ENCODE measurements around the gene BCL7C.

BCL7C gene

DNA sequence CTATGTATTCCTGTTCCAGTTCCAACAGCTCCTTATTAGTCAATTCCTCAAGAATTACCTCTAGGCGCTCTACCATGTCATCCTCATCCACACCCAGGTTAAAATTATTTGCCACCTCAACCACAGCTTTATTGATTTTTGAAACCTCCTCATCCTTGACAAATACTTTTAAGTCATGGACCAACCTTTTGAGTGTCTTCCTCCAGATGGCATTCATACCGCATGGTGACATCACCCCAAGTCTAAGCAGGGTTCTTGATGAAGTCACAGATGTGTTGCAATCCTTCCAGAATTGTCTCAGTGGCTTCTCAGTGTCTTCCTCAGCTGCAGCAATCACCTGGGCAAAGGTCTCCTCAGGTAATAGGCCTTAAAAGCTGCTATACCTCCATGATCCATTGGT is 40.1 kb downstream of the BCL7C start:
- no peak for ATAC-seq
- TF ChIP-seq ZNF565 (CRISPR knock-in tag; conservative IDR thresholded peaks at IDR 0.05; ENCODE audit: low read depth) (no peak), ESRRG (CRISPR knock-in tag; IDR thresholded peaks at IDR 0.05) (no peak), BACH2 (CRISPR knock-in tag; IDR thresholded peaks at IDR 0.05; ENCODE audit: borderline replicate concordance) (no peak), ZFP3 (CRISPR knock-in tag; IDR thresholded peaks at IDR 0.05) (no peak), CSDC2 (CRISPR knock-in tag; IDR thresholded peaks at IDR 0.05) (no peak), ZNF70 (CRISPR knock-in tag; IDR thresholded peaks at IDR 0.05) (no peak), OSR1 (CRISPR knock-in tag; IDR thresholded peaks at IDR 0.05) (no peak), ZFP30 (CRISPR knock-in tag; IDR thresholded peaks at IDR 0.05) (no peak), GLIS3 (CRISPR knock-in tag; IDR thresholded peaks at IDR 0.05) (no peak), ARNTL (CRISPR knock-in tag; IDR thresholded peaks at IDR 0.05; ENCODE audit: borderline replicate concordance, low read depth) (no peak), RARB (CRISPR knock-in tag; IDR thresholded peaks at IDR 0.05) (no peak), ZC3H10 (CRISPR knock-in tag; IDR thresholded peaks at IDR 0.05) (no peak)
- TF ChIP-seq, protein P1, sequence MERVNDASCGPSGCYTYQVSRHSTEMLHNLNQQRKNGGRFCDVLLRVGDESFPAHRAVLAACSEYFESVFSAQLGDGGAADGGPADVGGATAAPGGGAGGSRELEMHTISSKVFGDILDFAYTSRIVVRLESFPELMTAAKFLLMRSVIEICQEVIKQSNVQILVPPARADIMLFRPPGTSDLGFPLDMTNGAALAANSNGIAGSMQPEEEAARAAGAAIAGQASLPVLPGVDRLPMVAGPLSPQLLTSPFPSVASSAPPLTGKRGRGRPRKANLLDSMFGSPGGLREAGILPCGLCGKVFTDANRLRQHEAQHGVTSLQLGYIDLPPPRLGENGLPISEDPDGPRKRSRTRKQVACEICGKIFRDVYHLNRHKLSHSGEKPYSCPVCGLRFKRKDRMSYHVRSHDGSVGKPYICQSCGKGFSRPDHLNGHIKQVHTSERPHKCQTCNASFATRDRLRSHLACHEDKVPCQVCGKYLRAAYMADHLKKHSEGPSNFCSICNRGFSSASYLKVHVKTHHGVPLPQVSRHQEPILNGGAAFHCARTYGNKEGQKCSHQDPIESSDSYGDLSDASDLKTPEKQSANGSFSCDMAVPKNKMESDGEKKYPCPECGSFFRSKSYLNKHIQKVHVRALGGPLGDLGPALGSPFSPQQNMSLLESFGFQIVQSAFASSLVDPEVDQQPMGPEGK (CRISPR knock-in tag; IDR thresholded peaks at IDR 0.05; ENCODE audit: borderline replicate concordance), result no peak
- TF ChIP-seq, protein P2, sequence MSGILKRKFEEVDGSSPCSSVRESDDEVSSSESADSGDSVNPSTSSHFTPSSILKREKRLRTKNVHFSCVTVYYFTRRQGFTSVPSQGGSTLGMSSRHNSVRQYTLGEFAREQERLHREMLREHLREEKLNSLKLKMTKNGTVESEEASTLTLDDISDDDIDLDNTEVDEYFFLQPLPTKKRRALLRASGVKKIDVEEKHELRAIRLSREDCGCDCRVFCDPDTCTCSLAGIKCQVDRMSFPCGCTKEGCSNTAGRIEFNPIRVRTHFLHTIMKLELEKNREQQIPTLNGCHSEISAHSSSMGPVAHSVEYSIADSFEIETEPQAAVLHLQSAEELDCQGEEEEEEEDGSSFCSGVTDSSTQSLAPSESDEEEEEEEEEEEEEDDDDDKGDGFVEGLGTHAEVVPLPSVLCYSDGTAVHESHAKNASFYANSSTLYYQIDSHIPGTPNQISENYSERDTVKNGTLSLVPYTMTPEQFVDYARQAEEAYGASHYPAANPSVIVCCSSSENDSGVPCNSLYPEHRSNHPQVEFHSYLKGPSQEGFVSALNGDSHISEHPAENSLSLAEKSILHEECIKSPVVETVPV (CRISPR knock-in tag; IDR thresholded peaks at IDR 0.05), result no peak
- TF ChIP-seq, protein P3, sequence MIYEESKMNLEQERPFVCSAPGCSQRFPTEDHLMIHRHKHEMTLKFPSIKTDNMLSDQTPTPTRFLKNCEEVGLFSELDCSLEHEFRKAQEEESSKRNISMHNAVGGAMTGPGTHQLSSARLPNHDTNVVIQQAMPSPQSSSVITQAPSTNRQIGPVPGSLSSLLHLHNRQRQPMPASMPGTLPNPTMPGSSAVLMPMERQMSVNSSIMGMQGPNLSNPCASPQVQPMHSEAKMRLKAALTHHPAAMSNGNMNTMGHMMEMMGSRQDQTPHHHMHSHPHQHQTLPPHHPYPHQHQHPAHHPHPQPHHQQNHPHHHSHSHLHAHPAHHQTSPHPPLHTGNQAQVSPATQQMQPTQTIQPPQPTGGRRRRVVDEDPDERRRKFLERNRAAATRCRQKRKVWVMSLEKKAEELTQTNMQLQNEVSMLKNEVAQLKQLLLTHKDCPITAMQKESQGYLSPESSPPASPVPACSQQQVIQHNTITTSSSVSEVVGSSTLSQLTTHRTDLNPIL (CRISPR knock-in tag; IDR thresholded peaks at IDR 0.05; ENCODE audit: low read depth), result no peak
- TF ChIP-seq, protein P4, sequence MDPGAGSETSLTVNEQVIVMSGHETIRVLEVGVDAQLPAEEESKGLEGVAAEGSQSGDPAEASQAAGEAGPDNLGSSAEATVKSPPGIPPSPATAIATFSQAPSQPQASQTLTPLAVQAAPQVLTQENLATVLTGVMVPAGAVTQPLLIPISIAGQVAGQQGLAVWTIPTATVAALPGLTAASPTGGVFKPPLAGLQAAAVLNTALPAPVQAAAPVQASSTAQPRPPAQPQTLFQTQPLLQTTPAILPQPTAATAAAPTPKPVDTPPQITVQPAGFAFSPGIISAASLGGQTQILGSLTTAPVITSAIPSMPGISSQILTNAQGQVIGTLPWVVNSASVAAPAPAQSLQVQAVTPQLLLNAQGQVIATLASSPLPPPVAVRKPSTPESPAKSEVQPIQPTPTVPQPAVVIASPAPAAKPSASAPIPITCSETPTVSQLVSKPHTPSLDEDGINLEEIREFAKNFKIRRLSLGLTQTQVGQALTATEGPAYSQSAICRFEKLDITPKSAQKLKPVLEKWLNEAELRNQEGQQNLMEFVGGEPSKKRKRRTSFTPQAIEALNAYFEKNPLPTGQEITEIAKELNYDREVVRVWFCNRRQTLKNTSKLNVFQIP (CRISPR knock-in tag; IDR thresholded peaks at IDR 0.05; ENCODE audit: borderline replicate concordance, low read depth), result no peak
- TF ChIP-seq, protein P5, sequence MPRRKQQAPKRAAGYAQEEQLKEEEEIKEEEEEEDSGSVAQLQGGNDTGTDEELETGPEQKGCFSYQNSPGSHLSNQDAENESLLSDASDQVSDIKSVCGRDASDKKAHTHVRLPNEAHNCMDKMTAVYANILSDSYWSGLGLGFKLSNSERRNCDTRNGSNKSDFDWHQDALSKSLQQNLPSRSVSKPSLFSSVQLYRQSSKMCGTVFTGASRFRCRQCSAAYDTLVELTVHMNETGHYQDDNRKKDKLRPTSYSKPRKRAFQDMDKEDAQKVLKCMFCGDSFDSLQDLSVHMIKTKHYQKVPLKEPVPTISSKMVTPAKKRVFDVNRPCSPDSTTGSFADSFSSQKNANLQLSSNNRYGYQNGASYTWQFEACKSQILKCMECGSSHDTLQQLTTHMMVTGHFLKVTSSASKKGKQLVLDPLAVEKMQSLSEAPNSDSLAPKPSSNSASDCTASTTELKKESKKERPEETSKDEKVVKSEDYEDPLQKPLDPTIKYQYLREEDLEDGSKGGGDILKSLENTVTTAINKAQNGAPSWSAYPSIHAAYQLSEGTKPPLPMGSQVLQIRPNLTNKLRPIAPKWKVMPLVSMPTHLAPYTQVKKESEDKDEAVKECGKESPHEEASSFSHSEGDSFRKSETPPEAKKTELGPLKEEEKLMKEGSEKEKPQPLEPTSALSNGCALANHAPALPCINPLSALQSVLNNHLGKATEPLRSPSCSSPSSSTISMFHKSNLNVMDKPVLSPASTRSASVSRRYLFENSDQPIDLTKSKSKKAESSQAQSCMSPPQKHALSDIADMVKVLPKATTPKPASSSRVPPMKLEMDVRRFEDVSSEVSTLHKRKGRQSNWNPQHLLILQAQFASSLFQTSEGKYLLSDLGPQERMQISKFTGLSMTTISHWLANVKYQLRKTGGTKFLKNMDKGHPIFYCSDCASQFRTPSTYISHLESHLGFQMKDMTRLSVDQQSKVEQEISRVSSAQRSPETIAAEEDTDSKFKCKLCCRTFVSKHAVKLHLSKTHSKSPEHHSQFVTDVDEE (CRISPR knock-in tag; IDR thresholded peaks at IDR 0.05), result no peak

DNA sequence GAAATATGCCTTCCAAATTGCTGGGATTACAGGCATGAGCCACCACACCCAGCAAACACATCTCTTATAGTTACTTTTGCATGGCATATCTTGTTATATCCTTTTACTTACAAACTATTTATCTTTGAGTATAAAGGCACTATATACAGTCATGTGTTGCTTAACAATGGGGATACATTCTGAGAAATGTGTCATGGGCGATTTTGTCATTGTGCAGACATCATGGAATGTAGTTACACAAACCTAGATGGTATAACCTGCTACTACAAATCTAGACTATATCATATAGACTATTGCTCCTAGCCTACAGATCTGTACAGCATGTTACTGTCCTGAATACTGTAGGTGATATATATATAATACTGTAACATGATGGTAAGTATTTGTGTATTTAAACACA is 43.6 kb downstream of the BCL7C start:
- TF ChIP-seq GLIS3 (CRISPR knock-in tag; IDR thresholded peaks at IDR 0.05) (no peak), ARNTL (CRISPR knock-in tag; IDR thresholded peaks at IDR 0.05; ENCODE audit: borderline replicate concordance, low read depth) (no peak)
- TF ChIP-seq, protein P2 (CRISPR knock-in tag; IDR thresholded peaks at IDR 0.05), result no peak
- TF ChIP-seq, protein P3 (CRISPR knock-in tag; IDR thresholded peaks at IDR 0.05; ENCODE audit: low read depth), result no peak
- ATAC-seq, result no peak
